ACC112 (cell line): ENCODE results near the gene BLMH.
A peak's percentile ranks its signal among the peaks of the same experiment; 100 is the strongest.

Experiments
- H2AFZ ChIP-seq: fragments of 200-600 bp; sonication (generic); one replicate; pipeline ENCODE4 v1.6.0; 2017; ENCODE audit warnings: antibody characterized with exemption, low read length; ENCODE audit not compliant: unreplicated experiment
- H3K27ac ChIP-seq: fragments of 200-600 bp; sonication (generic); 2 replicates; pipeline ENCODE4 v1.5.1; 2014; ENCODE audit warnings: low read depth, mild to moderate bottlenecking, antibody characterized with exemption, low read length, moderate library complexity
- H3K27me3 ChIP-seq: fragments of 200-600 bp; sonication (generic); 2 replicates; pipeline ENCODE4 v1.6.1; 2014; ENCODE audit warnings: mild to moderate bottlenecking, antibody characterized with exemption, low read length, moderate library complexity, mixed read lengths; ENCODE audit not compliant: insufficient read depth
- H3K36me3 ChIP-seq: fragments of 200-600 bp; sonication (generic); 2 replicates; pipeline ENCODE4 v1.6.1; 2016; ENCODE audit warnings: mild to moderate bottlenecking, antibody characterized with exemption, low read length, moderate library complexity, mixed read lengths; ENCODE audit not compliant: insufficient read depth
- H3K4me1 ChIP-seq: fragments of 200-600 bp; sonication (generic); one replicate; pipeline ENCODE4 v1.6.1; 2016; ENCODE audit warnings: low read length, mixed read lengths; ENCODE audit not compliant: insufficient read depth, unreplicated experiment, control insufficient read depth
- H3K4me3 ChIP-seq: fragments of 200-600 bp; sonication (generic); 2 replicates; pipeline ENCODE4 v1.5.1; 2014; ENCODE audit warnings: mild to moderate bottlenecking, low read depth, low read length
- H3K79me2 ChIP-seq: fragments of 200-600 bp; sonication (generic); one replicate; pipeline ENCODE4 v1.6.0; 2016; ENCODE audit warnings: low read length; ENCODE audit not compliant: control insufficient read depth, unreplicated experiment, insufficient read depth

BLMH gene

GRCh38 chr17:30278032-30278431 lies 13.7 kb downstream of the BLMH start:
- H3K36me3 ChIP-seq = peaks cover 21% of the 10 kb centered on the region
- H2AFZ ChIP-seq = no peak overlapping the region
- no peak overlapping the region for H3K4me3 ChIP-seq
- no peak overlapping the region for H3K27ac ChIP-seq
- H3K27me3 ChIP-seq = no peaks in the 10 kb centered on the region
- no peaks in the 10 kb centered on the region for H3K4me1 ChIP-seq
- no peaks in the 10 kb centered on the region for H3K79me2 ChIP-seq

DNA sequence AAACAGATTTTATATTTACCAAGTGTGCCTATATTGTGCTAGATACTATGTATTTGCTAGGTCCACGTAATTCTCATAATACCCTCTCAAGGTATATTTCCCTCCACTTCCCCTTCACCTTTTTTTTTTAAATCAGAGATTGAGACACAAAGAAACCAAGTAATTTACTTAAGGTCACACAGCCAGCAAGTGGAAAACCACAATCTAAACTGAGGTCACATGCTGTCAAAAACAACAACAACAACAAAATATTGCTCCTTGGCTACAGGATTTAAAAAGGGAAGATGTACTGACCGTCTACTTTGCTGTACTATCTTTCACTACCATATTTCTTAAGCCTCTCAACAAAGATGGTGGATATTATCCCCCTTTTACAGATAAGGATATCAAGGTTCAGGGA lies 15.8 kb downstream of the BLMH start:
- no peak overlapping the region for H3K4me3 ChIP-seq
- H2AFZ ChIP-seq = no peak overlapping the region
- peaks cover 9% of the 10 kb centered on the region for H3K4me1 ChIP-seq
- H3K27me3 ChIP-seq = no peaks in the 10 kb centered on the region
- H3K36me3 ChIP-seq = peaks cover 35% of the 10 kb centered on the region
- H3K79me2 ChIP-seq = no peaks in the 10 kb centered on the region
- no peak overlapping the region for H3K27ac ChIP-seq

GRCh38 chr17:30274887-30275286 lies 16.9 kb downstream of the BLMH start:
- Histone ChIP-seq H3K4me1 (peaks cover 9% of the 10 kb centered on the region), H3K27me3 (no peaks in the 10 kb centered on the region), H2AFZ (no peak overlapping the region), H3K4me3 (no peak overlapping the region), H3K36me3 (peaks cover 41% of the 10 kb centered on the region), H3K79me2 (no peaks in the 10 kb centered on the region), H3K27ac (no peak overlapping the region)

DNA sequence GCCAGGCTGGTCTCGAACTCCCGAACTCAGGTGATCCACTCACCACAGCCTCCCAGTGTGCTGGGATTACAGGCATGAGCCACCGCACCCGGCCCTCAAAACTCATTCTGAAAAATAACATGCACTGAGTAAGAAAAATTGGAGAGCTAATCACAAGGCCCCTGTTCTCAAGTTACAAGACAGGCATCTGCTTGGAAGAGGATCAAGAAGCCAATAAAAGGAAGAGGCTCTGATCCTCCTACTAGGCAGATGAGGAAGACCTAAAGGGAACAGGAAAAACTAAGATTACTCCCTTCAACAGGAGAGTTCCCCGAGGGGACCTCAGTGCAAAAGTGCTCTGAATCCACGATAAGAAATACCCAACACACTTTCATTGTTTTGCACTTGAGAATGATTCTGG lies 18.4 kb downstream of the BLMH start:
- Histone ChIP-seq H3K27ac (no peak overlapping the region), H3K27me3 (no peaks in the 10 kb centered on the region), H3K4me1 (peaks cover 9% of the 10 kb centered on the region), H3K79me2 (no peaks in the 10 kb centered on the region), H3K36me3 (peaks cover 45% of the 10 kb centered on the region), H2AFZ (no peak overlapping the region), H3K4me3 (no peak overlapping the region)

DNA sequence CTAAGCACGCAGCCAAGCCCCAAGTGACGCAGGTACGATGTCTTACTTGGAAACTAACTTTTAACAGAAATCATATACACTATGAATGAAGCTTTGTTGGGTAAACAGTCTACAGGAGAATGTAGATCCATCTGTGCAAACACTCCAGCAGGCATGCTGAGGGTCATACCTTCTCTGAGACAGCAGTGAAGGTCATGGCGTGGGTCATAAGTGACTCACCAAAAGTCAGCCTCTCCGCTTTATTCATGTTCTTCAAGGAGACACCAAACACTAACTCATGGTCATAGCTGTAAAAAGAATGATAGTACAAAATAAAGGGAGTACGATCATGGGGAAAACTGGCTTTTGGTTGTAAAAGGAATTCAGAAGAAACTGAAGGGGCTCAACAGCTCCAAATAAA lies 20.6 kb downstream of the BLMH start:
- no peaks in the 10 kb centered on the region for H3K27me3 ChIP-seq
- peaks cover 49% of the 10 kb centered on the region for H3K36me3 ChIP-seq
- H3K79me2 ChIP-seq = no peaks in the 10 kb centered on the region
- no peak overlapping the region for H3K4me3 ChIP-seq
- no peak overlapping the region for H2AFZ ChIP-seq
- H3K4me1 ChIP-seq = peaks cover 17% of the 10 kb centered on the region
- no peak overlapping the region for H3K27ac ChIP-seq

DNA sequence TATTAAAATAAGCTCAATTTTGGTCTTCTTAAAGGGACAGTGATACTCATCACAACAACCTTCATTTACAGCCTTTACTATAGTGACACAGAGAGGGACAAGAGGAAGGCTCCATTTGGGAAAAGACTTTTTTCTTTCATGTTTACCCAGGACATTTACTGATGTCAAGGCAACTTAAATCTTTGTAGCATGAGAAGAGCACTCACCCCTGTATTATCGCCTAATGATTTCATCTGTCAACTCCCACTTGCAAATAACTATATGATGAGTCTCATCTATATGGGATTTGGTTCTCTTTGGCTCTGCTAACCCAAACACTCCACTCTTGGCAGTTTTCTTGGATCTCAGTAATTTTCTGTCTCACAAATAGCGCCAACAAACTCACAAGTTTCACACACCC lies 24.1 kb downstream of the BLMH start:
- H3K4me3 ChIP-seq = no peak overlapping the region
- H3K27me3 ChIP-seq = no peaks in the 10 kb centered on the region
- H3K27ac ChIP-seq = peak overlapping the region; percentile 25
- H2AFZ ChIP-seq = no peak overlapping the region
- H3K4me1 ChIP-seq = peaks cover 36% of the 10 kb centered on the region
- no peaks in the 10 kb centered on the region for H3K79me2 ChIP-seq
- H3K36me3 ChIP-seq = peaks cover 44% of the 10 kb centered on the region

GRCh38 chr17:30263552-30264333 lies 28.0 kb downstream of the BLMH start:
- Histone ChIP-seq H2AFZ (no peak overlapping the region), H3K27me3 (no peaks in the 10 kb centered on the region), H3K36me3 (peaks cover 21% of the 10 kb centered on the region), H3K4me1 (peaks cover 27% of the 10 kb centered on the region), H3K27ac (peak overlapping the region; percentile 51), H3K4me3 (no peak overlapping the region), H3K79me2 (no peaks in the 10 kb centered on the region)

DNA sequence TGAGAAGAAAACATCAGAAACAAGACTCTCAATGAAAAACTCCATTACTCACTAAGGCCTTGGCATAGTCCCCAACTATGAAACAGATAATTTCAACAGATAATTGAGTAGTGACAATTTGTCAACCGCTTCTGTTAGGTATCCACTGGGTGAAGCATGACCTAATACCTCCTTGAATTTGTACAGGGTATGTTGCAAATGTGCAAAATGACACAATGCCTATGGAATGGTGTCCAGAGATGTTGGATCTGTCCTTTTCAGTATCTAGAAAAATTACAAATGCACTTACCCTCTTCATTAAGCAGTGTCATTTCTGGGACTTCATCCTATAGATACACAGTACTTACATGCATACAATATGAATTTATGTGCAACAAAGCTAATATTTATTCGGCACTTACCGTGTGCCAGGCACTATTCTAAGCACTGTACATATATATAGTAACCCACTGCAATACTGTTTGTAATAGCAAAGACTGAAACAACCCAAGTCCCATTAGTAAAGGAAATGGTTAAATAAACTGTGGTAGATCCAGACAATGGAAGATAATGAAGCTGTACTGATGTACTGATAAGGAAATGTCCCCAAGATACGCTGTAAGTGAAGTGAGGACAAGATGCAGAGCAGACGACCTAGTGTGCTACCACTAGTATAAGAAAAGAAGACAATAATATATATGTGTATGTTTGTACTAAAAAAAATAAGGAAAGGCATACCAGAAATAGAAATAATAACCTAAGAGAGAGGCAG lies 34.8 kb downstream of the BLMH start:
- H2AFZ ChIP-seq = no peak overlapping the region
- peaks cover 3% of the 10 kb centered on the region for H3K4me1 ChIP-seq
- no peaks in the 10 kb centered on the region; the same call in 1 of the 2 replicates for H3K36me3 ChIP-seq
- no peak overlapping the region for H3K4me3 ChIP-seq
- no peaks in the 10 kb centered on the region for H3K79me2 ChIP-seq
- no peak overlapping the region for H3K27ac ChIP-seq
- H3K27me3 ChIP-seq = no peaks in the 10 kb centered on the region

DNA sequence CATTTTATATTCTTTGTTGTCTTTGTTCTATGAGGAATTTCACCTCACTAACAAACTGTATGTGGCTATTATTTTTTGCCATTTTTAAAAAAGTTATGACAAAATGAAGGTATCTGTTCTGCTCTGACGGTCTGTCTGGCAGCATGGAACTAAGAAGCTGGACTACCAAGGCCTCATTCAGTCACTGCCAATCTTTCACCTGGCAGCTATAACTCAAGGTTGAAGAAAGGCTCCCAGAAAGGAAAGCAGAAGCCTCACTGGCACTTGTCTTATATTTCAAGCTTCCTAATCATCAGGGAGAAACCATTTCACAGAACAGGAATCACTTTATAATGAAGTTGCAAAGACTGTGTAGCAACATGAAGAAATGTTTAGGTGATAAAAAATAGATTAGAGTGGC lies 37.6 kb downstream of the BLMH start:
- peaks cover 12% of the 10 kb centered on the region; the same call in 1 of the 2 replicates for H3K36me3 ChIP-seq
- peaks cover 3% of the 10 kb centered on the region for H3K4me1 ChIP-seq
- no peak overlapping the region for H2AFZ ChIP-seq
- no peak overlapping the region for H3K27ac ChIP-seq
- no peaks in the 10 kb centered on the region for H3K79me2 ChIP-seq
- H3K4me3 ChIP-seq = no peak overlapping the region
- H3K27me3 ChIP-seq = no peaks in the 10 kb centered on the region

GRCh38 chr17:30253312-30253711 lies 38.4 kb downstream of the BLMH start:
- Histone ChIP-seq H3K4me3 (no peak overlapping the region), H3K36me3 (peaks cover 19% of the 10 kb centered on the region), H3K79me2 (no peaks in the 10 kb centered on the region), H3K27ac (no peak overlapping the region), H3K4me1 (peaks cover 3% of the 10 kb centered on the region), H3K27me3 (no peaks in the 10 kb centered on the region), H2AFZ (no peak overlapping the region)

DNA sequence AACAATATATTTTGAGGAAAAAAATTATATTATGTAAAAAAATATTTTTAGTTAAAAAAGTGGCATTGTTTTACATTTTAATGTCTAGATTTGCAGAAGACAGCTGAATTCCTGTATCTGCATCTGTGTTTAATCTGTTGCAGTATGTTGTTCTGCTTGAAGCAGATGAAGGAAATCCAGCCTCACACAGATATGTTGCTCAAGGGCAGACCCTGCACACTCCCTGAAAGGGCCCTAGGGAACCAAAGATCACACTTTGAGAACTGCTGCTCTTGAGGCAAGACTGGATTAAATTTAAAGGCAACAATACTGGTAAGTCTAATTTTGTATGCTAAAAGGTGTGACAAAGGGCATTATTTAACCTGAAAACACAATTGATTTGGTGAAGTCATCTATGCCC lies 39.8 kb downstream of the BLMH start:
- Histone ChIP-seq H3K36me3 (peaks cover 22% of the 10 kb centered on the region), H3K4me1 (peaks cover 2% of the 10 kb centered on the region), H3K4me3 (no peak overlapping the region), H3K27me3 (no peaks in the 10 kb centered on the region), H2AFZ (no peak overlapping the region), H3K27ac (no peak overlapping the region), H3K79me2 (no peaks in the 10 kb centered on the region)
